Cardiac fibroblast (primary cell): ENCODE data around the gene CLRN3.

ENCODE experiments used
- DNase-seq, 2 donors: peaks; one replicate each; pipeline versions ENCODE4 v3.0.0 to v3.0.0-alpha.2; 2010; ENCODE audit warnings: low read depth in 2 of 2
- H3K4me3 ChIP-seq, 2 donors: replicated peaks in 1 of 2; 1 replicate in 1 of 2; 2 replicates in 1 of 2; pipeline ENCODE4 v1.5.1; 2011; ENCODE audit warnings: low read depth in 2 of 2, low read length in 2 of 2, mild to moderate bottlenecking in 2 of 2, moderate library complexity in 1 of 2
- CTCF ChIP-seq: IDR thresholded peaks from one replicate; pipeline ENCODE4 v1.5.1; 2011; ENCODE audit warnings: low read depth, mild to moderate bottlenecking, low read length, inconsistent platforms

The CLRN3 gene

DNA sequence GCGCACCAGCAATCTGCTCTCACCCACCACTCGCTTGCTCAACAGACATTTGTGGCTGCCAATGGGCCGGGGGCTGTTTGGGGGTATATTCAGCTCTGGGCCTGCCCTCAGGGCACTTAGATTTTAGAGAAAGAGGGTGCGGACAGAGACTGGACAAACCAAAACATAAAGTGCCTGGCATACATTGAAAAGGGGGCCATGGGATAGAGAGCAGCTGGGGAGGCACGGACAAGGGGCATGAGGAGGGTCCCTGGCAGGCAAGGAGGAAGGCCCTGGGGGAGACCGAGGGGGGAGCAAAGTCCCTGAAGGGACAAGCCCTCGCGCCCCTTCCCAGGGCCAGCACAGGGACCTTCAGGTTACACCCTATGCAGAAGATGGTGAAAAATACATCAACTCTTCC, 43.5 kb downstream of the CLRN3 start:
- TF ChIP-seq CTCF: no peak
- no peak for DNase-seq
- H3K4me3 ChIP-seq: no peak overlapping the region

- TF ChIP-seq CTCF: no peak
- no peak overlapping the region for H3K4me3 ChIP-seq
- no peak for DNase-seq
Measured at GRCh38 chr10:127848226-127848625, 44.5 kb downstream of the CLRN3 start.

- TF ChIP-seq CTCF: no peak
- DNase-seq: no peak
- no peak overlapping the region for H3K4me3 ChIP-seq
Measured at GRCh38 chr10:127845756-127846155, 47.0 kb downstream of the CLRN3 start.

GRCh38 chr10:127840884-127841283, 51.9 kb downstream of the CLRN3 start:
- no peak overlapping the region for H3K4me3 ChIP-seq
- no peak for DNase-seq
- no peak for TF ChIP-seq CTCF

- peak; percentile 3 to 19 for DNase-seq
- no peak overlapping the region for H3K4me3 ChIP-seq
- TF ChIP-seq CTCF: no peak
Measured at GRCh38 chr10:127836966-127837365, 55.8 kb downstream of the CLRN3 start.

GRCh38 chr10:127836176-127836575, 56.6 kb downstream of the CLRN3 start:
- DNase-seq: no peak
- H3K4me3 ChIP-seq: no peak overlapping the region
- no peak for TF ChIP-seq CTCF

DNA sequence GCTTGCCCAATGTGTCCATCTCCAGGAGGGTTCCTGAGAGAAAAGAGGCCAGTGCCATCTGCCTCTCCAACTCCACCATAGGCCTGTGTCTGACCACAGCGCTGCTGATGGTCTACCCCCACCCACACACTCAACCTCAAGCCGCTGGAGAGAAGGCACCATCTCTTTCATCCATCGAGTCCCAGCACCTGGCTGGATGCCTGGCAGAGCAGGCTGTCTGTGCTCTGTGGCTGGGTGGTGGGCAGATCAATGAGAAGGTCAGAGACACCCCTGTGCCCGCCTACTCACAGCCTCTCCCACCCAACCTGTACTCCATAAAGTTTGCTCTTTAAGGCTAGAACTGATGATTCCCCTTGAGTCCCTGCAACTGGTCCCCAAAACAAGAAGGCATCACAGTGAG, 58.0 kb downstream of the CLRN3 start:
- TF ChIP-seq CTCF: no peak
- H3K4me3 ChIP-seq: no peak overlapping the region
- no peak for DNase-seq
